IMR-90 (cell line): ENCODE data around the gene STRADA.

ENCODE experiments used
- BHLHE40 ChIP-seq: fragments of 150-350 bp; IDR thresholded peaks from 2 replicates; pipeline ENCODE4 v1.6.1; 2016; ENCODE audit warnings: mild to moderate bottlenecking, low read depth, low read length
- CEBPB ChIP-seq: IDR thresholded peaks from 2 replicates; pipeline ENCODE4 v1.6.1; 2012; ENCODE audit warnings: low read depth, low read length, improper control_type of control experiment
- CHD1 ChIP-seq: IDR thresholded peaks from 2 replicates; pipeline ENCODE4 v1.6.1; 2012; ENCODE audit warnings: low read depth, low read length, improper control_type of control experiment
- CTCF ChIP-seq: conservative IDR thresholded peaks from 2 replicates; pipeline ENCODE4 v1.5.1; 2012; ENCODE audit warnings: mild to moderate bottlenecking, low read depth, low read length, improper control_type of control experiment
- ELK1 ChIP-seq: fragments of 150-350 bp; IDR thresholded peaks from 2 replicates; pipeline ENCODE4 v1.6.1; 2016; ENCODE audit warnings: low read depth, mild to moderate bottlenecking, low read length, moderate library complexity, borderline replicate concordance
- FOS ChIP-seq: fragments of 150-350 bp; IDR thresholded peaks from 2 replicates; pipeline ENCODE4 v1.6.1; 2016; ENCODE audit warnings: low read depth, low read length
- MAFK ChIP-seq: IDR thresholded peaks from 2 replicates; pipeline ENCODE4 v1.6.1; 2012; ENCODE audit warnings: low read depth, low read length, improper control_type of control experiment
- MXI1 ChIP-seq: IDR thresholded peaks from 2 replicates; pipeline ENCODE4 v1.6.1; 2012; ENCODE audit warnings: low read depth, mild to moderate bottlenecking, low read length, moderate library complexity, borderline replicate concordance
- POLR2A ChIP-seq: IDR thresholded peaks from 2 replicates; pipeline ENCODE4 v1.6.1; 2012; ENCODE audit warnings: mild to moderate bottlenecking, low read depth, low read length
- RAD21 ChIP-seq: IDR thresholded peaks from 2 replicates; pipeline ENCODE4 v1.6.1; 2012; ENCODE audit warnings: low read length, improper control_type of control experiment
- RCOR1 ChIP-seq: IDR thresholded peaks from 2 replicates; pipeline ENCODE4 v1.6.1; 2012; ENCODE audit warnings: mild to moderate bottlenecking, low read length, improper control_type of control experiment; ENCODE audit not compliant: insufficient replicate concordance
- RFX5 ChIP-seq: IDR thresholded peaks from 2 replicates; pipeline ENCODE4 v1.8.0; 2012; ENCODE audit warnings: low read depth, mild to moderate bottlenecking, low read length, moderate library complexity
- SMC3 ChIP-seq: fragments of 150-350 bp; IDR thresholded peaks from 2 replicates; pipeline ENCODE4 v1.6.1; 2016; ENCODE audit warnings: low read depth, mild to moderate bottlenecking, antibody characterized with exemption, low read length, moderate library complexity
- USF2 ChIP-seq: fragments of 150-350 bp; IDR thresholded peaks from 2 replicates; pipeline ENCODE4 v1.6.1; 2017; ENCODE audit warnings: mild to moderate bottlenecking, antibody characterized with exemption, low read length, low read depth

GRCh38 chr17:63754046-63754445 lies 12.4 kb upstream of the STRADA start:
- no peak for TF ChIP-seq BHLHE40
- no peak for TF ChIP-seq CTCF
- no peak for TF ChIP-seq POLR2A
- TF ChIP-seq RCOR1: no peak
- no peak for TF ChIP-seq ELK1
- no peak for TF ChIP-seq CEBPB
- no peak for TF ChIP-seq USF2
- TF ChIP-seq MXI1: no peak
- no peak for TF ChIP-seq RAD21
- TF ChIP-seq RFX5: no peak
- no peak for TF ChIP-seq MAFK
- no peak for TF ChIP-seq SMC3
- no peak for TF ChIP-seq FOS
- TF ChIP-seq CHD1: no peak
